Activated CD8-positive, alpha-beta T cell treated with anti-CD3 and anti-CD28 coated beads, Interleukin-2, amount 10 ng/mL, durations not matched to agents 7 days and 5 days (primary cell): ENCODE measurements around the gene RPL15. TPM values are rescaled to one million over a fixed set of nuclear protein-coding genes. Genes with fewer than 3 reads are reported as not detected.
"Not testable (repeated sequence)": the region's sequence is repeated elsewhere in the genome, so short reads cannot be mapped to it uniquely, and the experiment has no call there.

ENCODE experiments used
- ATAC-seq: fragments of 150-1000 bp; cut with Tn5 transposase; one replicate; pipeline ENCODE4 v1.10.0; 2021; ENCODE audit warnings: moderate library complexity
- CTCF ChIA-PET: fragments of 350-600 bp; sonication (Branson Sonifier 250); formaldehyde crosslinking; loops from one replicate; lab custom pipeline; 2021; ENCODE audit warnings: antibody characterized with exemption; lab: Charles Lee
- POLR2A ChIA-PET: fragments of 350-600 bp; sonication (Branson Sonifier 250); formaldehyde crosslinking; loops from one replicate; lab custom pipeline; 2021; ENCODE audit warnings: antibody characterized with exemption; lab: Charles Lee
- DNase-seq: peaks from one replicate; pipeline ENCODE4 v3.0.0-alpha.2; 2020
- H3K27ac Mint-ChIP-seq: one replicate; pipeline ENCODE4 v1.8.0; 2021; ENCODE audit warnings: mild to moderate bottlenecking, mixed read lengths
- H3K27me3 Mint-ChIP-seq: one replicate; pipeline ENCODE4 v1.8.0; 2021; ENCODE audit warnings: low read depth, mixed read lengths
- H3K36me3 Mint-ChIP-seq: one replicate; pipeline ENCODE4 v1.8.0; 2021; ENCODE audit warnings: low read depth, mixed read lengths
- H3K4me1 Mint-ChIP-seq: one replicate; pipeline ENCODE4 v1.8.0; 2021; ENCODE audit warnings: low read depth, mixed read lengths
- H3K4me3 Mint-ChIP-seq: one replicate; pipeline ENCODE4 v1.8.0; 2021; ENCODE audit warnings: mild to moderate bottlenecking, mixed read lengths
- H3K9me3 Mint-ChIP-seq: one replicate; pipeline ENCODE4 v1.8.0; 2022; ENCODE audit warnings: mixed read lengths; ENCODE audit not compliant: insufficient read depth
- total RNA-seq, 2 experiments: library from RNA; stranded (reverse); gene quantifications; one replicate each; pipeline ENCODE4 v1.2.3, GENCODE V29; 2021

Gene RPL15
- total RNA-seq, 2 experiments from 2014 or later = 1,496 to 1,569 TPM

GRCh38 chr3:23877329-23877980, 39.5 kb upstream of the RPL15 start:
- Mint-ChIP-seq H3K27ac (no peak overlapping the region), H3K9me3 (no peaks in the 10 kb centered on the region), H3K4me3 (no peak overlapping the region), H3K36me3 (peaks cover 9% of the 10 kb centered on the region), H3K27me3 (no peaks in the 10 kb centered on the region), H3K4me1 (peaks cover 14% of the 10 kb centered on the region)
- CTCF ChIA-PET = interaction anchor here (1.2 to 1.7 kb wide), 2 partner anchors 9 to 12 kb away, joined by 5 to 7 read pairs; no protein-coding TSS in a partner anchor
- POLR2A ChIA-PET = interaction anchor here (0.9 kb wide), 1 partner anchor 39 kb away, joined by 3 read pairs; the partner anchor contains the start of genes NKIRAS1 and RPL15
- no peak for ATAC-seq
- DNase-seq = no peak

GRCh38 chr3:23879485-23879884, 37.4 kb upstream of the RPL15 start:
- ATAC-seq = no peak
- H3K9me3 Mint-ChIP-seq = no peaks in the 10 kb centered on the region
- H3K27me3 Mint-ChIP-seq = no peaks in the 10 kb centered on the region
- peaks cover 9% of the 10 kb centered on the region for H3K36me3 Mint-ChIP-seq
- H3K4me1 Mint-ChIP-seq = peaks cover 14% of the 10 kb centered on the region
- H3K27ac Mint-ChIP-seq = no peak overlapping the region
- no peak for DNase-seq
- ChIA-PET CTCF (no interaction called here), POLR2A (interaction anchor here (2.3 kb wide), 1 partner anchor 37 kb away, joined by 8 read pairs; the partner anchor contains the start of genes NKIRAS1 and RPL15)
- no peak overlapping the region for H3K4me3 Mint-ChIP-seq

- H3K27ac Mint-ChIP-seq = no peak overlapping the region
- H3K4me1 Mint-ChIP-seq = peaks cover 14% of the 10 kb centered on the region
These were observed 36.1 kb upstream of the RPL15 start for GRCh38 chr3:23880703-23881339.

GRCh38 chr3:23881993-23882392, 34.9 kb upstream of the RPL15 start:
- POLR2A ChIA-PET = interaction anchor here (0.6 to 2.3 kb wide), 3 partner anchors 35 to 48 kb away, joined by 3 to 8 read pairs (median 3); partner anchors contain the start of genes NKIRAS1 and RPL15
- H3K4me3 Mint-ChIP-seq = peak overlapping the region; percentile 17
- H3K36me3 Mint-ChIP-seq, ATAC-seq, H3K27me3 Mint-ChIP-seq, CTCF ChIA-PET, DNase-seq, H3K9me3 Mint-ChIP-seq: not testable (repeated sequence)
- peak overlapping the region; percentile 19 for H3K27ac Mint-ChIP-seq
- peaks cover 14% of the 10 kb centered on the region for H3K4me1 Mint-ChIP-seq

More at GRCh38 chr3:23880703-23881339, 36.1 kb upstream of the RPL15 start:
- ChIA-PET POLR2A (interaction anchor here (2.3 kb wide), 1 partner anchor 36 kb away, joined by 8 read pairs; the partner anchor contains the start of genes NKIRAS1 and RPL15), CTCF (no interaction called here)
- Mint-ChIP-seq H3K27me3 (no peaks in the 10 kb centered on the region), H3K9me3 (no peaks in the 10 kb centered on the region), H3K4me3 (no peak overlapping the region), H3K36me3 (peaks cover 9% of the 10 kb centered on the region)
- DNase-seq (no peak), ATAC-seq (no peak)

GRCh38 chr3:23882487-23882918, 34.4 kb upstream of the RPL15 start:
- H3K4me1 Mint-ChIP-seq = peaks cover 14% of the 10 kb centered on the region
- DNase-seq = no peak
- no peak overlapping the region for H3K27ac Mint-ChIP-seq
- H3K9me3 Mint-ChIP-seq = no peaks in the 10 kb centered on the region
- H3K27me3 Mint-ChIP-seq = no peaks in the 10 kb centered on the region
- H3K36me3 Mint-ChIP-seq = peaks cover 9% of the 10 kb centered on the region
- ATAC-seq = no peak
- CTCF ChIA-PET = no interaction called here
- POLR2A ChIA-PET = interaction anchor here (1.3 kb wide), 1 partner anchor 34 kb away, joined by 3 read pairs; the partner anchor contains the start of genes NKIRAS1 and RPL15
- no peak overlapping the region for H3K4me3 Mint-ChIP-seq

- CTCF ChIA-PET = interaction anchor here (1.3 kb wide), 1 partner anchor 50 kb away, joined by 3 read pairs; no protein-coding TSS in a partner anchor
- H3K27ac Mint-ChIP-seq = no peak overlapping the region
- H3K36me3 Mint-ChIP-seq = peaks cover 9% of the 10 kb centered on the region
- no peak overlapping the region for H3K4me3 Mint-ChIP-seq
- POLR2A ChIA-PET = interaction anchor here (1.8 kb wide), 1 partner anchor 33 kb away, joined by 10 read pairs; the partner anchor contains the start of genes NKIRAS1 and RPL15
- ATAC-seq (no peak), DNase-seq (no peak)
- H3K27me3 Mint-ChIP-seq = no peaks in the 10 kb centered on the region
- H3K9me3 Mint-ChIP-seq = no peaks in the 10 kb centered on the region
- peaks cover 14% of the 10 kb centered on the region for H3K4me1 Mint-ChIP-seq
These were observed 32.5 kb upstream of the RPL15 start for GRCh38 chr3:23884481-23884880.

GRCh38 chr3:23885210-23885609, 31.7 kb upstream of the RPL15 start:
- CTCF ChIA-PET = interaction anchor here (1.3 kb wide), 1 partner anchor 51 kb away, joined by 3 read pairs; no protein-coding TSS in a partner anchor
- ATAC-seq = no peak

GRCh38 chr3:23886311-23886710, 30.6 kb upstream of the RPL15 start:
- Mint-ChIP-seq H3K9me3 (no peaks in the 10 kb centered on the region), H3K36me3 (peaks cover 10% of the 10 kb centered on the region), H3K4me1 (peaks cover 9% of the 10 kb centered on the region), H3K4me3 (no peak overlapping the region), H3K27ac (no peak overlapping the region), H3K27me3 (no peaks in the 10 kb centered on the region)
- no peak for ATAC-seq
- ChIA-PET POLR2A (no interaction called here), CTCF (interaction anchor here (1.8 kb wide), 1 partner anchor 9 kb away, joined by 5 read pairs; no protein-coding TSS in a partner anchor)
- DNase-seq = no peak

More at GRCh38 chr3:23885210-23885609, 31.7 kb upstream of the RPL15 start:
- H3K27me3 Mint-ChIP-seq = no peaks in the 10 kb centered on the region
- H3K4me3 Mint-ChIP-seq = no peak overlapping the region
- no peak overlapping the region for H3K27ac Mint-ChIP-seq
- POLR2A ChIA-PET = interaction anchor here (1.8 kb wide), 1 partner anchor 32 kb away, joined by 10 read pairs; the partner anchor contains the start of genes NKIRAS1 and RPL15
- DNase-seq = no peak
- H3K4me1 Mint-ChIP-seq = peaks cover 14% of the 10 kb centered on the region
- H3K36me3 Mint-ChIP-seq = peaks cover 11% of the 10 kb centered on the region
- no peaks in the 10 kb centered on the region for H3K9me3 Mint-ChIP-seq

GRCh38 chr3:23888617-23889228, 28.2 kb upstream of the RPL15 start:
- H3K36me3 Mint-ChIP-seq = peaks cover 7% of the 10 kb centered on the region
- H3K27me3 Mint-ChIP-seq = no peaks in the 10 kb centered on the region
- H3K4me3 Mint-ChIP-seq = no peak overlapping the region
- no peaks in the 10 kb centered on the region for H3K4me1 Mint-ChIP-seq
- DNase-seq (no peak), ATAC-seq (no peak)
- POLR2A ChIA-PET = interaction anchor here (0.6 to 1.1 kb wide), 5 partner anchors 28 to 261 kb away, joined by 3 to 9 read pairs (median 3); partner anchors contain the start of genes NKIRAS1 and RPL15
- no peak overlapping the region for H3K27ac Mint-ChIP-seq
- CTCF ChIA-PET = interaction anchor here (0.7 to 1.9 kb wide), 30 partner anchors 10 to 351 kb away, joined by 3 to 11 read pairs (median 4); partner anchors contain the start of genes NKIRAS1 and RPL15
- H3K9me3 Mint-ChIP-seq = no peaks in the 10 kb centered on the region

GRCh38 chr3:23889386-23889785, 27.5 kb upstream of the RPL15 start:
- Mint-ChIP-seq H3K27me3 (no peaks in the 10 kb centered on the region), H3K4me3 (no peak overlapping the region), H3K9me3 (no peaks in the 10 kb centered on the region), H3K4me1 (no peaks in the 10 kb centered on the region), H3K27ac (no peak overlapping the region), H3K36me3 (peaks cover 7% of the 10 kb centered on the region)
- DNase-seq (no peak), ATAC-seq (no peak)
- CTCF ChIA-PET = interaction anchor here (1.0 to 2.2 kb wide), 15 partner anchors 9 to 350 kb away, joined by 3 to 10 read pairs (median 4); partner anchors contain the start of genes NKIRAS1 and RPL15
- POLR2A ChIA-PET = interaction anchor here (0.7 to 6.5 kb wide), 2 partner anchors 28 to 30 kb away, joined by 3 to 28 read pairs; partner anchors contain the start of genes NKIRAS1 and RPL15

GRCh38 chr3:23889950-23890349, 27.0 kb upstream of the RPL15 start:
- Mint-ChIP-seq H3K27me3 (no peaks in the 10 kb centered on the region), H3K4me1 (no peaks in the 10 kb centered on the region), H3K9me3 (no peaks in the 10 kb centered on the region), H3K36me3 (peaks cover 7% of the 10 kb centered on the region), H3K4me3 (no peak overlapping the region), H3K27ac (no peak overlapping the region)
- no peak for ATAC-seq
- POLR2A ChIA-PET = interaction anchor here (6.5 kb wide), 1 partner anchor 27 kb away, joined by 28 read pairs; the partner anchor contains the start of genes NKIRAS1 and RPL15
- CTCF ChIA-PET = interaction anchor here (0.7 to 2.2 kb wide), 4 partner anchors 11 to 53 kb away, joined by 3 to 9 read pairs (median 6); no protein-coding TSS in a partner anchor
- DNase-seq = no peak
